ENCODE results near the gene GNG14.
"Not testable (repeated sequence)": the region's sequence is repeated elsewhere in the genome, so short reads cannot be mapped to it uniquely, and the experiment has no call there.

Gene GNG14

DNA sequence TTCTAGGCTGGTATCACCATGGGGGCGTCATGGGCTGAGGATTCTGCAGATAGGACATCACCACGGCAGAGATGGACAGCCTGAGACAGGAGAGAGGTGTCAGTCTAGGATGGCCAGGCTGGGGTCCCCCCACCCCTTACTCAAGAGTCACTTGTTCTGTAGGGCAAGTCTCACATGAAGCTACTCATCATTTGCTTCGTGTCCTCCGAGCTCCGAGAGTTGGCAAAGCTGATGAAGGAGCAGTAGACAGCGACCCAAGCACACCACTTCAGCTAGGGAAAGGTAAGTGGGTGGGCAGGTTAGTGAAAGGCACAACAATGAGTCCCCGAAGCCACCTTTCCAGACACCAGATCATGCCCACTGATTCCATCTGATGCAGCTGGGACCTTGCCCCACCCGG lies 19.5 kb upstream of the GNG14 start:
- DNase-seq = no peak

DNA sequence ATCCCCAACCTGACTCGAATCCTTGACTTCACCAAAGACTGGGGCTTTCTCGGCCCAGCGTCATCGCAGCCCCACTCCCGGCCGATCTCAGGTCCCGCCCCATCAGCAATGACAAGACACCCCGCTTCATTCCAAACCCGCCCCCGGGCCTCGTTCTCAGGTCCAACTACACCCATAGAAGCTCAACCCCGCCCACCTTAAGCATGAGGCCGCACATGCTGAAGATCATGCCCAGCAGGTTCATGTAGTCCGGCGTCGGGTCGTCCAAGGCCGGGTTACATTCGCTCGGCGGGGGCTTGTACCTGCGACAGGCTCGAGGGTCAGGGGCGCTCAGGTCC lies 18.9 kb upstream of the GNG14 start:
- peak in 1 of 2 experiments; percentile 67 for DNase-seq

DNA sequence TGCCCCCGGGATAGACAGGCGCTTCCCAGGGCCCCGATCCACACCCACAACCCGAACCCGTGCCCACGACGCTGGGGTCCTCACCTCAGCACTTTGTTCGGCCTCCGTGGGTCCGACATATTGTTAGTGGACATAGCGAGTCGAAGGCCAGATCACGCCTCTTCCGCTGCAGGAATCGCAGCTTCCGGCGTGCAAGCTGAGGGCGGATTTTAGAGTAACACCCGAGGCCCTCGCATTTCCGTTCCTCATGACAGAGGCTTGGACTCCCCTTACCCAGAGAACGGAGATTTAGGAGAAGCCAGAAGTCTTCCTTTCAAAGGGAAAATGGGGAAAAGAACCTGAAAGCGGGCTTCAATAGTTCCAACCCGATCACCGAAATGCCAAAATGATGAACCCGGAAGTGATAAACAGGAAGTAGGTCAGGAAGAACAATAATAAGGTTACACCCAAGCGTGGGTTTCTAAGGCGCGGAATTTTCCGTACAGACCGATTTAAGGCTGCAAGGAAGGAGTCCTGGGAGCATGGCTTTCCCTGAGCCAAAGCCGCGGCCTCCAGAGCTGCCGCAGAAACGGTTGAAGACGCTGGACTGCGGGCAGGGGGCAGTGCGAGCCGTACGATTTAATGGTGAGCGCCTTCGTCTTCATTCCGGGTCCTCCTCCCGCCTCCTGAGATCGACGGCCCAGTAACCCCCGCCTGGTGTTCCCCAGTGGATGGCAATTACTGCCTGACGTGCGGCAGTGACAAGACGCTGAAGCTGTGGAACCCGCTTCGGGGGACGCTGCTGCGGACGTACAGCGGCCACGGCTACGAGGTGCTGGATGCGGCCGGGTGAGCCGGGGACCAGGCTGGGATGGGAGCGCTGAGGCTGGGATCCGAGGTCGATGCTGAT lies 18.3 kb upstream of the GNG14 start:
- DNase-seq = peak; percentile 46 to 90

DNA sequence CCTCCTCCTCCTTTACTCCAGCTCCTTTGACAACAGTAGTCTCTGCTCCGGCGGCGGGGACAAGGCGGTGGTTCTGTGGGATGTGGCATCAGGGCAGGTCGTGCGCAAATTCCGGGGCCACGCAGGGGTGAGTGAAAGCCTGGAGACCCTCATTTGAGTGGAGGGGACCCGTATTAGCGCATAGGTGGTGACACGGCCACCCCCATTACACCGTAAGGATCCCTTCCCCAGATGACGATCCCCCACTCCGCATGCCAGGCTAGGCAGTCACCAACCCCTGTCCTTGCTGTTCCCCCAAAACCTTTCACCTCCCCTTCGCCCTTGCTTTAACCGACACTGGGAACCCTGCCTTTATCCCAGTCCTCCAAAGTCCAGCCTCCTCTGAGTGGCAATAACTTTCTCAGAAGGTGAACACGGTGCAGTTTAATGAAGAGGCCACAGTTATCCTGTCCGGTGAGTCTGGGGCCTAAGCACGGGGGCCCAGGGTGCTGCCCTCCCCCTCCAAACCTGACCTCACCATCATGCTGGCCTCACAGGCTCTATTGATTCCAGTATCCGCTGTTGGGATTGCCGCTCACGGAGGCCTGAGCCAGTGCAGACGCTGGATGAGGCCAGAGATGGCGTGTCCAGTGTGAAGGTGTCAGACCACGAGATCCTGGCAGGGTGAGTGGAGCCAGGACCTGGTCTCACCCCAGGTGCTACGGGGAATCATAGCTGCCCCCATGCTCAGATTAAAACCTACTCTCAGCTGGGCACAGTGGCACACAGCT lies 17.5 kb upstream of the GNG14 start:
- DNase-seq = no peak

DNA sequence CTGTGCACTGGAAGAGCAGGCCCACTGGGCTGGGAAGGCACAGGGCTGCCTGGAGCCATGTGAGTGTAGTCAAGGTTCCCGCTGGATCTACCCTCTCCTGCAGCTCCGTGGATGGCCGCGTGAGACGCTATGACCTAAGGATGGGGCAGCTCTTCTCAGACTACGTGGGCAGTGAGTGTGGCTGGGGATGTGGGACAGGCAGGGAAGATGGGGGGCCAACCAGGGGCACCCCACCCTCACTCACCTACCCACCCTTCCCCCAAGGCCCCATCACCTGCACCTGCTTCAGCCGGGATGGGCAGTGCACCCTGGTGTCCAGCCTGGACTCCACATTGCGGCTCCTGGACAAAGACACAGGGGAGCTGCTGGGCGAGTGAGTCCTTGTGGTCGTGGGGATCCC lies 15.1 kb upstream of the GNG14 start:
- no peak for DNase-seq

DNA sequence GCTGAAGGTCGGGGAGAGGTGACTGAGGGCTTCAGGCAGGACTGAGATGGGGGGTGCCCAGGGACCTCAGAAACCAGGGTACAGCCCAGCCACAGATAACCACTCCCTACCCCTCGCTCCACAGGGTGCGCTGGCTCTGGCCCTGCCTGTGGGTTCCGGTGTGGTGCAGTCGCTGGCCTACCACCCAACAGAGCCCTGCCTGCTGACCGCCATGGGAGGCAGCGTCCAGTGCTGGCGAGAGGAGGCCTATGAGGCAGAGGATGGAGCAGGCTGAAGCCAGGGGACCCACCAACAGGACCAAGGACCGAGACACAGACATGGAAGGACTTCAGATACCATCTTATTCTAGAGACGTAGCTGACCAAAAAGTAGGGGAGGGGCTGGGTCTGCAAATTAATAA lies 12.4 kb upstream of the GNG14 start:
- no peak for DNase-seq

DNA sequence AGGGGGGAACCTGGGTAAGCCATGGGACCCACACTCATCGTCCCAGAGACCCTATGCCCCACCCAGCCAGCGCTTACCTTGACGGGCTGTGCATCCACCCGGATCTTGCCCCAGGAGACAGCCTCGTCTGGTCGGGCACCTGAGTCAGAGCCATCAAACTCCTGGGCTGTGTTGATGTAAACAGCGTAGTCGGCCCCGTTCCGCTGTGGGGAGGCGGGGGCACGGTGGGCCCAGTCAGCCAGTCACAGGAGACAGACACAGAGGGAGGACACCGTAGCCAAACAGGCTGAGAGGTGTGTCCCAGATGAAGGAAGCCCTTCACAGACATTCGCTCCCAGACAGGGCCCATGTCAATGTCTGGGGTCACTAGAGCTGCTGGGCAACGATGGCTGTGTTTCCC lies 11.9 kb upstream of the GNG14 start:
- DNase-seq = no peak

DNA sequence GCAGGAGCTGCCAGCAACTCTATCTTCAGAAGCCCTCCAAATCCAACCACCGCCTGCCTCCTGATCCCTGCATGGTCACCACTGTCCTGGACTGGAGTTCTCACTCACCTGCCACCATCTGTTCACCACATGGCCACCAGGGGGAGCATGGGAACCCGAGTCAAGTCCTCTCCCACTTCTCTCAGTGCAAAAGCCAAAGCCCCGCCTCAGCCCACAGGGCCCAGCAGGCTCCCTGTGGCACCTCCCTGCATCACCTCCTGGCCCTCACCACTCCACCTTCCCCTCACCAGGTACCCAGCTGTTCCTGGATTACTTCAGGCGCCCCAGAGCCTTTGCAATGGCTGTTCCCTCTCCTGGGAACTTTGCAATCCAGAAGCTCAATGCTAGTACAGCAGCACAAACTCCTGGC lies 11.4 kb upstream of the GNG14 start:
- peak; percentile 64 to 67 for DNase-seq

DNA sequence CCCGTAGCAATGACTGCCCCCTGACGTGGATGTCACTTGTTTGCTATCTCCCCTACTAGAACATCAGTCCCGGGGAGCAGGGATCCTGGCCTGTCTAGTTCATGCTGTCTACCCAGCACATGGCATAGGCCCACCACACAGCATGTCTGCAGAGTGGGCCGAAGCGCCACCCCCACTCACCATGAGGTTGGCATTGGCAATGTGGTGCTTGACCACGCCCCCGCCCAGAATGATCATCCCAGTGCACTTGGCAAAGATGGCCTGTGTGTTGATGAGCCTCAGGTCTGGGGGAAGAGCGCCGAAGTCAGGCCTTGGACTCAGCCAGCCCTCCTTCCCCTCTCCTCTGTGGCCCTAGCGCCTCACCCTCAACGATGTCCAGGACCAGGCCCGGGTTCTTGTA lies 10.9 kb upstream of the GNG14 start:
- DNase-seq = no peak

DNA sequence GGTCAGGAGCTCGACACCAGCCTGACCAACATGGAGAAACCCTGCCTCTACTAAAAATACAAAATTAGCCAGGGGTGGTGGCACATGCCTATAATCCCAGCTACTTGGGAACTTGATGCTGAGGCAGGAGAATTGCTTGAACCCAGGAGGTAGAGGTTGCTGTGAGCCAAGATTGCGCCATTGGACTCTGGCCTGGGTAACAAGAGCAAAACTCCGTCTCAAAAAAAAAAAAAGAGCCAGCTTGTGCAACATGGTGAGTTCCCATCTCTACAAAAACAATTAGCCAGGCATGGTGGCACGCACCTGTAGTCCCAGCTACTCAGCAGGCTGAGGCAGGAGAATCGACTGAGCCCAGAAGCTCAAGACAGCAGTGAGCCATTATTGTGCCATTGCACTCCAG lies 9.8 kb upstream of the GNG14 start:
- DNase-seq = not testable (repeated sequence)

DNA sequence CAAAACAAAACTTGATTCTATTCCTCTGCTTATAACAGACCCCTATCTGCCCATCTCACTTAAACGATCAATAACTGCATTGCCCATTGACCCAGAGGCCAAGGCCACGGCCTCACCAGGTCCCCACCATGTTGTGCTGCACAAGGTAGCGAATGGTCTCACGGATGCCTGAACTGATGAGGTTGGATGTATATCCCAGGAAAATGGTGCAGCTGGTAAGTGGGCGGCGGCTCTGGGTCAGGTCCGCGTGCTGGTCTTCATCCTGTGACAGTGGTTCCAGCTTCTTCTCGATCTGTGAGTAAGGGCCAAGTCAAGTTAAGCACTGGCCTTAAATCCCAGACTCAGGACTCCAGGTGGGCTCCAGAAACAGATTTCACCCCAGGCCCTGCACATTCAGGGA lies 7.8 kb upstream of the GNG14 start:
- no peak for DNase-seq

DNA sequence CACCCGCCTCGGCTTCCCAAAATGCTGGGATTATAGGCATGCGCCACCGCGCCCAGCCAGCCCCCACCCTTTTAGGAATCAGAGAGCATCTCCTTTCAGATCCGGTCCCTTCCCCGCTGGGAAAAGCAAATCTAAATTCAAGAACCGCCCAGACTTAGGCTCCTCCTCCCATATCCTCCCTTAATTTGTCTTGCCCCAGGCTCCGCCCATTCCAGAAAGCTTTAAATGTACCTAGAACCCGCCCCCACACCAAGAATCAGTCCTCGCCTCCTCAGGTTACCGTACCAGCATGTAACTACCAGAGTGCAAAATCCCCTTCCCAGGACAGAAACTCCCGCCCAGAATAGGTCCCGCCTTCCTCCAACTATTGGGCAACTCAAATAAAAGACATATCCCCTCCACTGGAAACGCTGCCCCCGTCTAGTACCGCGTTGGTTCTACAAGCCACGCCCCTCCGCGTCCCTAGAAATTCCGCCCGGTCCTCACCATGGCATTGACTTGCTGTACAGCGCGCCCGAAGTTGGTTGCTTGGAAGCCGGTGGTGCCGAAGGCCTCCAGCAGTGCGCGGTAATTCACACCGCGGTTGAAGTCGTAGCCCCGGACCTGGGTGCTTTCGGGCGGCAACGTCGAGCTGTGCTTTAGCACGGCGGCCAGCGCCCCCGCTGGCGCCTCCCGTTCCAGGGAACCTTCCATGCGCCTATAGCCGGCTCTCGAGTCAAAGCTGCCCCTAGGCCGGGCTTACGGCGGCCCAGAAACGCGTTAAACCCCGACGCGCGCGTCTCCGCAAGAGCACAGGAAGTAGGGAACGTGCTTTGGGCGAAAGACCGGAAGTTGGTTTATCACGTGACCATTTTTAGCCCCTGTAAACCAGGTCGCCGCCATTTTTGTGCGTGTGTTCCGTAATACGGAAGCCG lies 6.5 kb upstream of the GNG14 start, which contains the start of gene DHPS:
Gene DHPS, minus strand, starts transcription at position 807 of the 914 bp plus-strand sequence. Its CDS starts 114 bp downstream, at position 693.
- peak; percentile 94 to 98 for DNase-seq

DNA sequence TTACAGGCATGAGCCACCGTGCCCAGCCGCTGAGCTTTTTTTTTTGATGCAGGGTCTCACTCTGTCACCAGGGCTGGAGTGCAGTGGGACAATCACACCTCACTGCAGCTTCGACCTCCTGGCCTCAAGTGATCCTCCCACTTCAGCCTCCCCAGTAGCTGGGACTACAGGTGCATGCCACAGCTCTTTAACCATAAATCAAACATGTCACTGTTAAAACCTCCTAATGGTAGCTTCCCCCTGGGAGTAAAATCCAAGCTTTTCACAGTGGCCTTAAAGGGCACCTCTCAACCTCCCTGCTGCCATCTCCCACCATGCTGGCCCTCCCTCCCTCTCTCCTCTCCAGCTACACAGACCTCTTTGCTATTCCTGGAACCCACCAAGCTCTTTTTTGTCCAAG lies 2.0 kb upstream of the GNG14 start:
- DNase-seq = no peak

DNA sequence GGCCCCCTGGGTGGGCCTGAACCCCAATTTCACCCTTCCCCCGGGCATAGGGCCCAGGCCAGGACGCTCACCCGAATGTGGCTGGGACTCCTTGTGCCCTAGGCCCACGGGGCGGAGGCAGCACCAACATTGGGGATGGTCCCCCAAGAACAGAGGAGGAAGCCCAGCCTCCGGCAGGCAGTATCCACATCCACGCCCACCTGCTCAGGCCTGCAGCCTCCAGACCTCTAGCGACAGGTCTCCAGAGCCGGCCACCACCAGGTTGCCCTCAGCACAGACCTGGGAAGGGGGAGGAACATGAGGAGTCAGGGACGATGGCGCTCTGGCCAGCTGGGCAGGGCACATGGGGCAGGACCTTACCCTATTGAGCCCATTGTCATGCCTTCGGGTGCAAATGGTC lies 1.2 kb downstream of the GNG14 start:
- DNase-seq = no peak

DNA sequence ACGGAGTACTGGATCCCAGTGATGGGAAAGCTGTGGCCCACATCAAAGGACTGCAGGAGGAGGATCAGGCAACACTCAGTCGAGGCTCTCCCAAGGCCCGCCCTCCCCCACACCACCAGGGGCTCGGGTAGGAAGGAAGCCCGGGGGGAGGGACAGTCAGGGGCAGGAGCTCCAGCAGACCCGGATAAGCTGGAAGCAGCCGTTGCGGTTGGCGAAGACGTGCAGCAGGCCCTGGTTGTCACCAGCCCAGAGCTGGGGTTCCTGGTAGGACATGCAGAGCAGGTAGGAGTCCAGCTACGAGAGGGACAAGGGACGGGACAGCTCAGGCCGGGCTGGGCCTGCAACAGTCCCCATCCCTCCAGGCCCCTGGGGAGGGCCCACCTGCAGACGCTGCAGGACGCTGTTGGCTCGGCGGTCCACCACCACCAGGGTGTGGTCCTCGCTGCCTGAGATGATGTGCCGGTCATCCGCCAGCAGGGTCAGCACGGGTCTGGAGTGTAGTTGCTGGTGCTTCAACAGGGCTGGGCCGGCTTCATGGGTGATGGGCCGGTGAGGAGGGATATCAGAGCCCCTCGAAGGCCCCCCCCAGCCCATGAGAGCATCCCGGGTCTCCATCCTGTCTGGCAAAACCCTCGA lies 1.9 kb downstream of the GNG14 start:
- no peak for DNase-seq

DNA sequence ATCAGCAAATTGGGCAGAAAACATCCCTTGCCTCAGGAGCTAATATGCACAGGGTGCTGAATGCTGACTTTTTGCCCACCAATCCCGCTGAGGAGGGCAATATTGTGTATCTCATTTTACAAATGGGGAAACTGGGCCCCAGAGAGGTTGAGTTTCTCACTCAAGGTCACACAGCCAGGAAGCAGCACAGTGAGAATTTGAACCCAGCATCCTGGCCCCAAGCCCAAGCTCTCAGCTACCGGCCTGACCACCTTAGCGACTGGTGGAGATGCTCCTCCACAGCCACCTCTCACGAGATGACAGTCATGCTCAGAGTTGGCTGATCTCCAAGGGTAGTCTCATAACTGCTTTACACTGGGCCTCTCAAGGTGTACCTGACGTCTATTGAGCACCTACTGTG lies 5.2 kb downstream of the GNG14 start:
- DNase-seq = no peak

DNA sequence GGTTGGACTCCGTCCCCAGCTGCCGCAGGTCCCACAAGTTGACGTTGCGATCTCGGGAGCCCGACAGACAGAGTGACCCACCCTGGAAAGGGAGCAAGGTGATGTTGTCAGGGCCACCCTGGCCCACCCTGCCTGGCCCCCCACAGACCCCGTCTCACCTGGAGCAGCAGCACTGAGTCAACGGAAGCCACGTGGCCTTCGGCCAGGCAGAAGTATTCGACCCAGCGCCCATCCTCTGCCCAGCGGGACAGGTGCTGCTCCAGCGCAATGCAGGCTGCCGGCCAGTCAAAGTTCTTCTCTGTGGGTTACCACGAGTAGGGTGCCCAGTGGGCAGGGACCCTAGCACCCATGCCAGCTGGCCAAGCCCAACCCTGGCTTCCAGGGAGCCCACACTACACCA lies 6.8 kb downstream of the GNG14 start:
- no peak for DNase-seq

DNA sequence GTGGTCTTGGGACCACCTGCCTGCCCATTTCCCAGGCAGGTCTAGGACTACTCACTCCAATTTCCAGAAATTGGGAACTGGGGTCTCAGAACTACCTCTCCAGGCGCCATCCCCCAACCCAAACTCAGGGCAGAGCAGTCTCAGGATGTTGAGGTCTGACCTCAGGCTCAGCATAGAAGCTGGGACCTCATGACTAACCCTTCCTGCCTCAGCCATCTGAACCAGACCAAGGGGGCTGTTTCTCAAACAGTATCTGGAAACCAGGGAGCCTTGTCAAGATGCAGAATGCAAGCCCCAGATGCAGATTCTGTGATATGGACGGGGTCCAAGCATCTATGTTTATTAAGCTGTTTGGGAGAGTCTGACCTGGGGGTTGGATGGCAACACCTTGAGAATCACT lies 7.3 kb downstream of the GNG14 start:
- DNase-seq = no peak

DNA sequence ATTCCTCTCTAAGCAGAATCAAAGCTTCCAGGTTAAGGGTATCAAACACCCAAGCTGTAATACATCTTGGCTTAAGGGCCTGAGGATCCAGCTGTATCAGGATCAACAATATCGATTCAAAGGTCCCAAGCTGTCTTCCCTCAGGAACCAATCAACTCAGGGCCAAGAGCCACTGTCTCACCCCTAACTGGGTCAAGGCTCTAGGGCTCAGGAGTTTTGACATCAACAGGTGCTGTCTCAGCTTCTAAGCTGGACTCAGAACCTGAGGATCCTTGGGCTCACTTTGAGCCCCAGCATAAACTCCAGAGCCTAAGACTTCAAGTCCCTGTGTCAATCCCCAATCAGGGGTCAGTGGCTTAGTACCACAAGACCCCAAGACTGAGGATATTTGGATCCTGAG lies 7.7 kb downstream of the GNG14 start:
- no peak for DNase-seq

DNA sequence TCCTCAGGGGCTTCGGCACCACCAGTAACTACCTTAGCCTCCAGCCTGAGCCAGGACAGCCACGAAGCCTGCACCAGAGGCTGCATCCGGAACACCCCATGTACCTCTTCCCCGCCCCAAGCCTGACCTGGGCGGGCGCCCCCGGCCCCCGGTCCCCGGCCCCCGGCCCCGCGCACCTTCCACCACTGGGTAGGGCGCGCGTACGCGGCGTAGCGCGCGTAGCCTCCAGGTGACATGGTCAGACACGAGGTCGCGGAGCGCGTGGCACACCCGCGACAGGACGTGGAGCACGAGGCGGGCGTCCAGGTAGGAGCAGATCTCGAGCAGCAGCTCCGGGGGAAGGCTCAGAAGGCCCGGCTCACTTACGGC lies 8.2 kb downstream of the GNG14 start:
- no peak for DNase-seq

DNA sequence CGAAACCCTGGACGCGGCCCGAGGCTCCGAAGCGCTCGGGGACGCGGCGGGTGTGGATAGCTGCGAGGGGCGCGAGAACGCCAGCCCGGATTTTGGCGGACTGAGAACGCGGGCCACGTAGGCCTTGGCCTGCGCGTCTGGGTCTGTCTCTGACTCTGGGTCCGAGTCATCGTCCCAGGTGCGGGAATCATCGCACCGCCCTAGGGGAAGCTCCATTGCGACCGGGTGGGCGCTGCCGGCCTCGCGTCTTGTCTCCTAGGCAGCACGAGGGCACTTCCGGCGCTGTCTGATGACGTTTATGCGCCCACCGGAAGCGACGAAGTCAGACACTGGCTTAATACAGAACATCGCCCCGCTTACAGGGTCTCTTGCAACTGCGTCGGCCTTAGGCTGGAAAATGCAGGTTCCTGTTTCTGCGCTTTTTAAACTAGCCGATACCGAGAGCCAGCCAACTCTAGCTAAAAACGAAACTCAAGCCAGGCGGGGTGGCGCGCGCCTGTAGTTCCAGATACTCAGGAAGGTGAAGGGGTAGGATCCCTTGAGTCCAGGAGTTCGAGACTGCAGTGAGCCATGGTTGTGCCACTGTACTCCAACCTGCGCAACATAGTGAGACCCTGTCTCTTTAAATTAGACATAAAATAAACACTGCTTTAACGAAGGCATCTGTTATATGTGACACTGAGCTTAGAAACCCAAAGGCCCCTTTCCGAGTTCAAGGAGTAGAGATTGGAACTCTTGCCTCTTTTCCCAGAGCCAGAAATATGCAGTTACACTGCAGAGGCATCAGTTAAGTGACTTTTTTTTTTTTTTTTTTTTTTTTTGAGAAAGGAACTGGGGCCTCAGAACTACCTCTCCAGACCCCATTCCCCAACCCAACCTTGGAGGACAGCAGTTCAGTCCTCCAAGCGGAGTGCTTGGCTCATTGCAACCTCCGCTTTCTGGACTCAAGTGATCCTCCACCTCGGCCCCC lies 8.9 kb downstream of the GNG14 start, which contains the start of gene FBXW9:
Gene FBXW9, minus strand, starts transcription at position 266 of the 970 bp plus-strand sequence. Its CDS starts 50 bp downstream, at position 216.
- peak; percentile 69 to 84 for DNase-seq

All from SW 1271 (cell line).